Measurements from ENCODE around the gene HSPBP1.
A peak's percentile ranks its signal among the peaks of the same experiment; 100 is the strongest.

Gene HSPBP1

GRCh38 chr19:55250262-55251036 is 29.5 kb downstream of the HSPBP1 start:
- no peak overlapping the region for H3K4me3 ChIP-seq (ENCODE audit: low read depth, low read length)
- no peak for DNase-seq (ENCODE audit: low read depth, low spot score)
- no peak for TF ChIP-seq CTCF (IDR thresholded peaks at IDR 0.05; ENCODE audit: low read depth, low read length)
- in situ Hi-C loops (cut with HindIII; ENCODE audit: low sequenced_read_pairs): no loop called here

GRCh38 chr19:55249841-55250240 is 30.1 kb downstream of the HSPBP1 start:
- H3K4me3 ChIP-seq (ENCODE audit: low read depth, low read length): no peak overlapping the region
- in situ Hi-C loops (cut with HindIII; ENCODE audit: low sequenced_read_pairs): no loop called here
- no peak for DNase-seq (ENCODE audit: low read depth, low spot score)
- no peak for TF ChIP-seq CTCF (IDR thresholded peaks at IDR 0.05; ENCODE audit: low read depth, low read length)

GRCh38 chr19:55248704-55249103 is 31.2 kb downstream of the HSPBP1 start:
- in situ Hi-C loops (cut with HindIII; ENCODE audit: low sequenced_read_pairs): no loop called here
- TF ChIP-seq CTCF (IDR thresholded peaks at IDR 0.05; ENCODE audit: low read depth, low read length): no peak
- H3K4me3 ChIP-seq (ENCODE audit: low read depth, low read length): no peak overlapping the region
- DNase-seq (ENCODE audit: low read depth, low spot score): no peak

GRCh38 chr19:55248166-55248675 is 31.7 kb downstream of the HSPBP1 start:
- in situ Hi-C loops (cut with HindIII; ENCODE audit: low sequenced_read_pairs): no loop called here
- no peak overlapping the region for H3K4me3 ChIP-seq (ENCODE audit: low read depth, low read length)
- no peak for DNase-seq (ENCODE audit: low read depth, low spot score)
- TF ChIP-seq CTCF (IDR thresholded peaks at IDR 0.05; ENCODE audit: low read depth, low read length): no peak

GRCh38 chr19:55247621-55248099 is 32.2 kb downstream of the HSPBP1 start:
- in situ Hi-C loops (cut with HindIII; ENCODE audit: low sequenced_read_pairs): no loop called here
- DNase-seq (ENCODE audit: low read depth, low spot score): peak; percentile 20
- H3K4me3 ChIP-seq (ENCODE audit: low read depth, low read length): no peak overlapping the region
- no peak for TF ChIP-seq CTCF (IDR thresholded peaks at IDR 0.05; ENCODE audit: low read depth, low read length)

- TF ChIP-seq CTCF (IDR thresholded peaks at IDR 0.05; ENCODE audit: low read depth, low read length): no peak
- H3K4me3 ChIP-seq (ENCODE audit: low read depth, low read length): no peak overlapping the region
- no peak for DNase-seq (ENCODE audit: low read depth, low spot score)
- in situ Hi-C loops (cut with HindIII; ENCODE audit: low sequenced_read_pairs): no loop called here
Observed at GRCh38 chr19:55246462-55247451, 33.2 kb downstream of the HSPBP1 start.
